GM12878 (cell line): ENCODE measurements around the gene SPRED2. TPM values are rescaled to one million over a fixed set of nuclear protein-coding genes. Genes with fewer than 3 reads are reported as not detected.
A peak's percentile ranks its signal among the peaks of the same experiment; 100 is the strongest.

Experiments
- BRCA1 ChIP-seq: IDR thresholded peaks from 2 replicates; pipeline ENCODE4 v1.6.1; 2011; ENCODE audit warnings: low read depth, low read length, improper control_type of control experiment
- CBX3 ChIP-seq: fragments of 200-600 bp; sonication (generic); IDR thresholded peaks from 2 replicates; pipeline ENCODE4 v1.6.1; 2016; ENCODE audit warnings: low read depth, borderline replicate concordance
- CREB1 ChIP-seq: IDR thresholded peaks from 2 replicates; pipeline ENCODE4 v1.6.1; 2012; ENCODE audit warnings: low read depth, mild to moderate bottlenecking, inconsistent platforms
- E4F1 ChIP-seq: fragments of 450-650 bp; IDR thresholded peaks from 2 replicates; pipeline ENCODE4 v1.6.1; 2018; ENCODE audit warnings: borderline replicate concordance, mild to moderate bottlenecking; ENCODE audit not compliant: partially characterized antibody
- EED ChIP-seq: sonication (generic); IDR thresholded peaks from 2 replicates; pipeline ENCODE4 v1.6.1; 2016; ENCODE audit warnings: antibody characterized with exemption, low read depth
- ESRRA ChIP-seq: IDR thresholded peaks from 2 replicates; pipeline ENCODE4 v1.6.1; 2012; ENCODE audit warnings: mild to moderate bottlenecking, low read length, improper control_type of control experiment
- EZH2 ChIP-seq: IDR thresholded peaks from 2 replicates; pipeline ENCODE4 v1.6.1; 2012; ENCODE audit warnings: low read depth, mild to moderate bottlenecking, control low read depth, inconsistent platforms, low read length, borderline replicate concordance; ENCODE audit not compliant: control insufficient read depth
- FOXM1 ChIP-seq: IDR thresholded peaks from 2 replicates; pipeline ENCODE4 v1.6.1; 2012; ENCODE audit warnings: low read depth, mild to moderate bottlenecking, inconsistent platforms, low read length, moderate library complexity
- HCFC1 ChIP-seq: fragments of 150-350 bp; IDR thresholded peaks from 2 replicates; pipeline ENCODE4 v1.6.1; 2014; ENCODE audit warnings: low read length
- IRF5 ChIP-seq: fragments of 450-650 bp; IDR thresholded peaks from 2 replicates; pipeline ENCODE4 v1.6.1; 2017; ENCODE audit warnings: borderline replicate concordance
- MXI1 ChIP-seq: fragments of 150-350 bp; IDR thresholded peaks from 2 replicates; pipeline ENCODE4 v1.6.1; 2011; ENCODE audit warnings: low read depth, mild to moderate bottlenecking, inconsistent platforms, low read length, improper control_type of control experiment
- NBN ChIP-seq: fragments of 450-650 bp; IDR thresholded peaks from 2 replicates; pipeline ENCODE4 v1.6.1; 2016
- NKRF ChIP-seq: fragments of 450-650 bp; conservative IDR thresholded peaks from 2 replicates; pipeline ENCODE4 v1.6.1; 2017; ENCODE audit warnings: mild to moderate bottlenecking, moderate library complexity
- POLR2A ChIP-seq: IDR thresholded peaks from 2 replicates; pipeline ENCODE4 v1.6.1; 2011; ENCODE audit warnings: low read depth, mild to moderate bottlenecking, low read length
- POLR2AphosphoS2 ChIP-seq: IDR thresholded peaks from 2 replicates; pipeline ENCODE4 v1.6.1; 2011; ENCODE audit warnings: low read depth, mild to moderate bottlenecking, low read length, improper control_type of control experiment, moderate library complexity
- SMAD1 ChIP-seq: fragments of 450-650 bp; IDR thresholded peaks from 2 replicates; pipeline ENCODE4 v1.6.1; 2018; ENCODE audit warnings: mild to moderate bottlenecking, low read depth; ENCODE audit not compliant: partially characterized antibody
- ZBTB33 ChIP-seq: fragments of 450-650 bp; IDR thresholded peaks from 2 replicates; pipeline ENCODE4 v1.6.1; 2017; ENCODE audit warnings: mild to moderate bottlenecking
- ZBTB4 ChIP-seq: fragments of 450-650 bp; formaldehyde crosslinking; IDR thresholded peaks from 2 replicates; pipeline ENCODE4 v1.4.0; 2022; ENCODE audit warnings: mild to moderate bottlenecking, moderate library complexity
- polyA plus RNA-seq, 11 experiments: library from polyadenylated mRNA; depleted of rRNA in 4 of 11; unstranded in 6 of 11; stranded (reverse) in 5 of 11; fragments of >200 nt; fragmentation: Nextera tagmentation in 4 of 11; fragmentation: Illumina TruSeq in 1 of 11; extraction: Ambion mirVana in 4 of 11; extraction: Trizol in 1 of 11; gene quantifications; 1 replicate in 1 of 11; 2 replicates in 10 of 11; pipeline versions ENCODE4 v1.2.1 to v1.2.3, GENCODE V29; 2011 to 2016; ENCODE audit warnings: inconsistent platforms in 2 of 11, missing spikeins in 2 of 11, low read depth in 1 of 11
- total RNA-seq, 4 experiments: library from RNA; depleted of rRNA in 3 of 4; stranded (reverse); fragments of >200 nt in 3 of 4; fragmentation: Illumina TruSeq in 1 of 4; extraction: Trizol in 1 of 4; gene quantifications; 2 replicates each; pipeline versions ENCODE4 v1.2.1 to v1.2.3, GENCODE V29; 2013 to 2021

The SPRED2 gene
- total and polyA plus RNA-seq, 10 of the 15 experiments (the other 5 are each of a cell fraction or from before 2014, with no cell fraction given): 3.0 to 23.9 (median 9.7) TPM

- TF ChIP-seq ZBTB4 (CRISPR knock-in tag) (no peak), NKRF (no peak; the same call in 1 of the 2 replicates), ESRRA (no peak), SMAD1 (no peak), POLR2A (peak; percentile 19), BRCA1 (no peak), EZH2 (no peak), POLR2AphosphoS2 (no peak), FOXM1 (no peak), IRF5 (no peak), E4F1 (peak; percentile 13), ZBTB33 (no peak), MXI1 (no peak), HCFC1 (no peak), EED (no peak), NBN (no peak), CREB1 (0 out of 2 replicates have a peak, but pooled peaks have one; percentile 14), CBX3 (no peak)
Observed at GRCh38 chr2:65436169-65436823, 3.9 kb upstream of the SPRED2 start (continued).
